Measurements from ENCODE around the gene ANKRD33B. TPM values are rescaled to one million over a fixed set of nuclear protein-coding genes. Genes with fewer than 3 reads are reported as not detected.

The ANKRD33B gene
- total and polyA plus RNA-seq, 2 donors (not counting 1 experiment from before 2014, with no cell fraction given) = 7.7 to 7.8 TPM

DNA sequence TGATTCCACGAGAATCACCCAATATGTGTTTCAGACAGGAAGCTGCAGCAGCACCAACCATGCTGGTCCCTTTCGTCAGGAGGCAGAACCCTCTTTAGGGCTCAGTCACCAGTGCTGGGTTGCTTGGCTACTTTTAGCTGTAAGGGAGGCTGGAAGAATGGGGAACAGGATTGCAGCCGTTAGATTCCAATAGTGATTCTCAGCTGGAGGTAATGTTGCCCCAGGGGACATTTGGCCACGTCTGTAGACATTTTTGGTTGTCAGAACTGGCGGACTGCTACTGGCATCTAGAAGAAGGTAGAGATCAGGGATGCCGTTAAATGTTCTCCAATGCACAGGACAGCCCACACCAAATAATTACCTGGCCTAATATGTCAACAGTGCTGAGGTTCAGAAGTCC, 81.8 kb downstream of the ANKRD33B start:
- DNase-seq (ENCODE audit: low read depth in 2 of 2) = no peak
- H3K27me3 ChIP-seq (ENCODE audit: control insufficient read depth, insufficient read depth, low read length) = no peaks in the 10 kb centered on the region
- H3K9me3 ChIP-seq (ENCODE audit: control insufficient read depth, insufficient read depth, low read depth, low read length) = no peaks in the 10 kb centered on the region
- H4K20me1 ChIP-seq (ENCODE audit: control insufficient read depth, extremely low read depth, insufficient read depth, low read length) = no peaks in the 10 kb centered on the region
- TF ChIP-seq, protein P1, sequence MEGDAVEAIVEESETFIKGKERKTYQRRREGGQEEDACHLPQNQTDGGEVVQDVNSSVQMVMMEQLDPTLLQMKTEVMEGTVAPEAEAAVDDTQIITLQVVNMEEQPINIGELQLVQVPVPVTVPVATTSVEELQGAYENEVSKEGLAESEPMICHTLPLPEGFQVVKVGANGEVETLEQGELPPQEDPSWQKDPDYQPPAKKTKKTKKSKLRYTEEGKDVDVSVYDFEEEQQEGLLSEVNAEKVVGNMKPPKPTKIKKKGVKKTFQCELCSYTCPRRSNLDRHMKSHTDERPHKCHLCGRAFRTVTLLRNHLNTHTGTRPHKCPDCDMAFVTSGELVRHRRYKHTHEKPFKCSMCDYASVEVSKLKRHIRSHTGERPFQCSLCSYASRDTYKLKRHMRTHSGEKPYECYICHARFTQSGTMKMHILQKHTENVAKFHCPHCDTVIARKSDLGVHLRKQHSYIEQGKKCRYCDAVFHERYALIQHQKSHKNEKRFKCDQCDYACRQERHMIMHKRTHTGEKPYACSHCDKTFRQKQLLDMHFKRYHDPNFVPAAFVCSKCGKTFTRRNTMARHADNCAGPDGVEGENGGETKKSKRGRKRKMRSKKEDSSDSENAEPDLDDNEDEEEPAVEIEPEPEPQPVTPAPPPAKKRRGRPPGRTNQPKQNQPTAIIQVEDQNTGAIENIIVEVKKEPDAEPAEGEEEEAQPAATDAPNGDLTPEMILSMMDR (conservative IDR thresholded peaks at IDR 0.05 in 1 of 2, IDR thresholded peaks at IDR 0.05 in 1 of 2; ENCODE audit: low read depth in 1 of 2, low read length in 2 of 2) = no peak
- TF ChIP-seq EZH2 (IDR thresholded peaks at IDR 0.05; ENCODE audit: low read length, missing control alignments) = no peak
- no peak overlapping the region for H3K9ac ChIP-seq (ENCODE audit: insufficient read depth, low read length)
- H3K36me3 ChIP-seq (ENCODE audit: control insufficient read depth, insufficient read depth, low read length) = no peaks in the 10 kb centered on the region
- H3K79me2 ChIP-seq (ENCODE audit: control insufficient read depth, insufficient read depth, low read length) = no peaks in the 10 kb centered on the region
- no peak overlapping the region for H3K4me3 ChIP-seq (replicated peaks in 1 of 4; ENCODE audit: control extremely low read depth in 1 of 4, insufficient read depth in 1 of 4, low read depth in 3 of 4, low read length in 4 of 4)
- H3K27ac ChIP-seq (ENCODE audit: insufficient read depth, low read length) = no peak overlapping the region
- no peak overlapping the region for H3K4me2 ChIP-seq (ENCODE audit: extremely low read depth, insufficient read depth, low read length)
- H2AFZ ChIP-seq (ENCODE audit: low read length) = no peak overlapping the region
- H3K4me1 ChIP-seq (ENCODE audit: control insufficient read depth, extremely low read depth, insufficient read depth, low read length) = no peaks in the 10 kb centered on the region

DNA sequence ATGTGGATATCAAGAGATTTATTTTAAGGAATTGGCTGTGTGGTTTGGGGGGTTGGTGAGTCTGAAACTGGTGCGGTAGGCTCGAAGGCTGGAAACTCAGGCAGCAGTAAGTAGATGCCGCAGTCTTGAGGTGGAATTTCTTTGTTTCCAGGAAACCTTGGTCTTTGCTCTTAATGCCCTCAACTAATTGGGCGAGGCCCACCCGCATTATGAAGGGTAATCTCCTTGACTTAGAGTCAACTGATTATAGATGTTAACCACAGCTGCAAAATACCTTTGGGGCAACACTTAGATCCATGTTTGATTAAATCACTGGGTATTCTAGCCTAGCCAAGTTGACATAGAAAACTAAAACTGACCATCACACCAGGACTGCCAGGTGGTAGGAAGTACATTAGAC, 83.8 kb downstream of the ANKRD33B start:
- Histone ChIP-seq H4K20me1 (ENCODE audit: control insufficient read depth, extremely low read depth, insufficient read depth, low read length) (no peaks in the 10 kb centered on the region), H2AFZ (ENCODE audit: low read length) (no peak overlapping the region), H3K4me2 (ENCODE audit: extremely low read depth, insufficient read depth, low read length) (no peak overlapping the region), H3K9me3 (ENCODE audit: control insufficient read depth, insufficient read depth, low read depth, low read length) (no peaks in the 10 kb centered on the region), H3K27me3 (ENCODE audit: control insufficient read depth, insufficient read depth, low read length) (no peaks in the 10 kb centered on the region), H3K4me1 (ENCODE audit: control insufficient read depth, extremely low read depth, insufficient read depth, low read length) (no peaks in the 10 kb centered on the region), H3K4me3 (replicated peaks in 1 of 4; ENCODE audit: control extremely low read depth in 1 of 4, insufficient read depth in 1 of 4, low read depth in 3 of 4, low read length in 4 of 4) (no peak overlapping the region), H3K79me2 (ENCODE audit: control insufficient read depth, insufficient read depth, low read length) (no peaks in the 10 kb centered on the region), H3K36me3 (ENCODE audit: control insufficient read depth, insufficient read depth, low read length) (no peaks in the 10 kb centered on the region), H3K27ac (ENCODE audit: insufficient read depth, low read length) (no peak overlapping the region), H3K9ac (ENCODE audit: insufficient read depth, low read length) (no peak overlapping the region)
- no peak for TF ChIP-seq EZH2 (IDR thresholded peaks at IDR 0.05; ENCODE audit: low read length, missing control alignments)
- TF ChIP-seq, protein P1 (conservative IDR thresholded peaks at IDR 0.05 in 1 of 2, IDR thresholded peaks at IDR 0.05 in 1 of 2; ENCODE audit: low read depth in 1 of 2, low read length in 2 of 2) = no peak
- DNase-seq (ENCODE audit: low read depth in 2 of 2) = no peak

DNA sequence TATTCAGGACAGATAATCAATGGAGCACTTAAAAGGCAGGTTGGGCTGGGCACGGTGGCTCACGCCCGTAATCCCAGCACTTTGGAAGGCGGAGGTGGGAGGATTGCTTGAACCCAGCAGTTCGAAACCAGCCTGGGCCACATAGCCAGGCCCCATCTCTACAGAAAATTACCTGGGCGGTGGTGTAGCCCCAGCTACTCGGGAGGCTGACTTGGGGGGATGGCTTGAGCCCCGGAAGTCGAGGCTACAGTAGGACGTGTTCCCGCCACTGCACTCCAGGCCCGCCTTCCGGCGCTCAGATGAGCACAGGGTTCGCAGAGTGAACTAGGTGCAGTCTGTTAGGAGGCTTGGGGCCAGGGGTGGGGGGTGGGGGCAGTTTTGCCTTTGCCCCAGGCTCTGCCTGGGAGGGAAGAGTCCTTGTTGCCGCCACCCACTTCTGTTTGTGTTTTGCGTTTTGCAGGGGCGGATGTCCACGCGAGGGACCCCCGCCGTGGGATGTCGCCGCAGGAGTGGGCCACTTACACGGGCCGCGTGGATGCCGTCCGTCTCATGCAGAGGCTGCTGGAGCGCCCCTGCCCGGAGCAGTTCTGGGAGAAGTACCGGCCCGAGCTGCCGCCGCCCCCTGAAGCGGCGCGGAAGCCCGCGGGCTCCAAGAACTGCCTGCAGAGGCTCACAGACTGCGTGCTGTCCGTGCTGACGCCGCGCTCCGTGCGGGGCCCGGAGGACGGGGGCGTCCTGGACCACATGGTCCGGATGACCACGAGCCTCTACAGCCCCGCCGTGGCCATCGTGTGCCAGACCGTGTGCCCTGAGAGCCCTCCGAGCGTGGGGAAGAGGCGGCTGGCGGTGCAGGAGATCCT, 85.2 kb downstream of the ANKRD33B start:
- TF ChIP-seq EZH2 (IDR thresholded peaks at IDR 0.05; ENCODE audit: low read length, missing control alignments) = no peak
- TF ChIP-seq, protein P1 (conservative IDR thresholded peaks at IDR 0.05 in 1 of 2, IDR thresholded peaks at IDR 0.05 in 1 of 2; ENCODE audit: low read depth in 1 of 2, low read length in 2 of 2) = no peak
- no peak overlapping the region for H2AFZ ChIP-seq (ENCODE audit: low read length)
- H3K79me2 ChIP-seq (ENCODE audit: control insufficient read depth, insufficient read depth, low read length) = no peaks in the 10 kb centered on the region
- H3K9ac ChIP-seq (ENCODE audit: insufficient read depth, low read length) = no peak overlapping the region
- H3K4me3 ChIP-seq (replicated peaks in 1 of 4; ENCODE audit: control extremely low read depth in 1 of 4, insufficient read depth in 1 of 4, low read depth in 3 of 4, low read length in 4 of 4) = no peak overlapping the region
- DNase-seq (ENCODE audit: low read depth in 2 of 2) = no peak
- H3K36me3 ChIP-seq (ENCODE audit: control insufficient read depth, insufficient read depth, low read length) = no peaks in the 10 kb centered on the region
- no peak overlapping the region for H3K27ac ChIP-seq (ENCODE audit: insufficient read depth, low read length)
- H3K4me2 ChIP-seq (ENCODE audit: extremely low read depth, insufficient read depth, low read length) = no peak overlapping the region
- H3K9me3 ChIP-seq (ENCODE audit: control insufficient read depth, insufficient read depth, low read depth, low read length) = no peaks in the 10 kb centered on the region
- H4K20me1 ChIP-seq (ENCODE audit: control insufficient read depth, extremely low read depth, insufficient read depth, low read length) = no peaks in the 10 kb centered on the region
- no peaks in the 10 kb centered on the region for H3K4me1 ChIP-seq (ENCODE audit: control insufficient read depth, extremely low read depth, insufficient read depth, low read length)
- no peaks in the 10 kb centered on the region for H3K27me3 ChIP-seq (ENCODE audit: control insufficient read depth, insufficient read depth, low read length)

All from fibroblast of lung (primary cell).